Breast epithelium (tissue), 3 donors: Measurements from ENCODE around the gene EHMT1.

ENCODE experiments used
- POLR2A ChIP-seq: fragments of 450-650 bp; IDR thresholded peaks from one replicate; pipeline ENCODE4 v1.6.1; 2016; ENCODE audit warnings: antibody characterized with exemption, mild to moderate bottlenecking, moderate library complexity
- POLR2AphosphoS5 ChIP-seq, 3 donors: sonication (generic); formaldehyde crosslinking; IDR thresholded peaks; one replicate each; pipeline ENCODE4 v1.6.1; 2017; ENCODE audit warnings: antibody characterized with exemption in 3 of 3
- TF ChIP-seq, protein P1 (sequence below), 3 donors: fragments of 450-650 bp; IDR thresholded peaks; one replicate each; pipeline ENCODE4 v1.5.1; 2016 to 2017; ENCODE audit warnings: antibody characterized with exemption in 3 of 3, mild to moderate bottlenecking in 3 of 3, moderate library complexity in 3 of 3

DNA sequence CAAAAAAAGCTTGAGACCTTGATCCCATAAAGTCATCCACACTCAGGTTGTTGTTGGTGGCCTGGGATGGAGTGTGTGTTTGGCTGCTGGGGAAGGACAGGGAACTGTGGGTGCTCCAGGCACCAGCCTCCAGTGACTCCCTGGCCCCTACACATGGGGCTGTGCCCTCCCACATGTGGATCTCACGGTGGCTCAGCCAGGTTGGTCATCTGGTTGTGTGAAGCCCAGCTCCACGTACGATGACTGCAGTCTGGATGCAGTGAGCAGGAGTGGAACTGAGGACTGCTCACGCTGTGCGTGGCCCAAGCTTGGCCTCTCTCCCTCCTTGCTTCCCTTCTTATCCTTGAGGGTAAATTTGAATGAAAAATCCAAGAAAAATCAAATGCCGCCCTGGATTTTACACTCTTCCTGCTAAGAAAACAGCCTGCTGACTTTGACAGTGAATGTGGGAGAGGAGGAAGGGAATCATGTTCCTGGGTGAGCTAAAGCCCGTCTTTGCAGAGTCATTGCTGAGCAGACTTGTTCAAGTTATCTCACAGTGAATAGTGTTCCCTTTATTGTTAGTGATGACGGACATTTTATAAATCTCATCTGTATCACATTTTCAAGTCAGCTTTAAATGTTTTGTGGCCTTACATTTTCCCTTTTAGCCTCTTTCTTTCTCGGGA, 193.7 kb downstream of the EHMT1 start:
- TF ChIP-seq POLR2A (no peak), POLR2AphosphoS5 (IDR thresholded peaks at IDR 0.05) (no peak)
- TF ChIP-seq, protein P1, sequence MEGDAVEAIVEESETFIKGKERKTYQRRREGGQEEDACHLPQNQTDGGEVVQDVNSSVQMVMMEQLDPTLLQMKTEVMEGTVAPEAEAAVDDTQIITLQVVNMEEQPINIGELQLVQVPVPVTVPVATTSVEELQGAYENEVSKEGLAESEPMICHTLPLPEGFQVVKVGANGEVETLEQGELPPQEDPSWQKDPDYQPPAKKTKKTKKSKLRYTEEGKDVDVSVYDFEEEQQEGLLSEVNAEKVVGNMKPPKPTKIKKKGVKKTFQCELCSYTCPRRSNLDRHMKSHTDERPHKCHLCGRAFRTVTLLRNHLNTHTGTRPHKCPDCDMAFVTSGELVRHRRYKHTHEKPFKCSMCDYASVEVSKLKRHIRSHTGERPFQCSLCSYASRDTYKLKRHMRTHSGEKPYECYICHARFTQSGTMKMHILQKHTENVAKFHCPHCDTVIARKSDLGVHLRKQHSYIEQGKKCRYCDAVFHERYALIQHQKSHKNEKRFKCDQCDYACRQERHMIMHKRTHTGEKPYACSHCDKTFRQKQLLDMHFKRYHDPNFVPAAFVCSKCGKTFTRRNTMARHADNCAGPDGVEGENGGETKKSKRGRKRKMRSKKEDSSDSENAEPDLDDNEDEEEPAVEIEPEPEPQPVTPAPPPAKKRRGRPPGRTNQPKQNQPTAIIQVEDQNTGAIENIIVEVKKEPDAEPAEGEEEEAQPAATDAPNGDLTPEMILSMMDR (IDR thresholded peaks at IDR 0.05) = no peak
